OCI-LY1 (cell line): ENCODE measurements around the gene NR4A1.

Source experiments
- H2AFZ ChIP-seq: fragments of 200-600 bp; sonication (generic), shearing (Covaris generic); 2 replicates; pipeline ENCODE4 v1.6.0; 2014; ENCODE audit warnings: antibody characterized with exemption, mild to moderate bottlenecking, low read length
- H3F3A ChIP-seq: fragments of 200-600 bp; sonication (generic), shearing (Covaris generic); 2 replicates; pipeline ENCODE4 v1.6.0; 2014; ENCODE audit warnings: mild to moderate bottlenecking, antibody characterized with exemption, low read length, moderate library complexity; ENCODE audit not compliant: insufficient read depth
- H3K27ac ChIP-seq: fragments of 200-600 bp; sonication (generic); 2 replicates; pipeline ENCODE4 v1.5.1; 2014; ENCODE audit warnings: low read length, mixed run types, mild to moderate bottlenecking, low read depth; ENCODE audit not compliant: poor library complexity, severe bottlenecking
- H3K27me3 ChIP-seq: fragments of 200-600 bp; sonication (generic); 2 replicates; pipeline ENCODE4 v1.6.0; 2014; ENCODE audit warnings: antibody characterized with exemption, mild to moderate bottlenecking, low read length, moderate library complexity; ENCODE audit not compliant: insufficient read depth
- H3K36me3 ChIP-seq: fragments of 200-600 bp; sonication (generic); 2 replicates; pipeline ENCODE4 v1.6.1; 2014; ENCODE audit warnings: mild to moderate bottlenecking, antibody characterized with exemption, low read length, moderate library complexity, mixed read lengths; ENCODE audit not compliant: insufficient read depth
- H3K4me1 ChIP-seq: fragments of 200-600 bp; sonication (generic); 2 replicates; pipeline ENCODE4 v1.5.1; 2014; ENCODE audit warnings: mild to moderate bottlenecking, low read length, moderate library complexity; ENCODE audit not compliant: insufficient read depth, severe bottlenecking
- H3K4me2 ChIP-seq: fragments of 200-600 bp; sonication (generic), shearing (Covaris generic); 2 replicates; pipeline ENCODE4 v1.6.1; 2014; ENCODE audit warnings: low read length
- H3K4me3 ChIP-seq: fragments of 200-600 bp; sonication (generic); 2 replicates; pipeline ENCODE4 v1.5.1; 2014; ENCODE audit warnings: low read length, low read depth, mild to moderate bottlenecking, mixed read lengths; ENCODE audit not compliant: poor library complexity, severe bottlenecking
- H3K79me2 ChIP-seq: fragments of 200-600 bp; shearing (Covaris generic); 2 replicates; pipeline ENCODE4 v1.6.1; 2016; ENCODE audit warnings: mixed run types, low read length, mixed read lengths; ENCODE audit not compliant: insufficient read depth
- H3K9ac ChIP-seq: fragments of 200-600 bp; sonication (generic), shearing (Covaris generic); 2 replicates; pipeline ENCODE4 v1.6.1; 2014; ENCODE audit warnings: mild to moderate bottlenecking, low read length, mixed read lengths
- H3K9me2 ChIP-seq: fragments of 200-600 bp; sonication (generic), shearing (Covaris generic); 2 replicates; pipeline ENCODE4 v1.6.1; 2014; ENCODE audit warnings: low read depth, mild to moderate bottlenecking, low read length, mixed read lengths
- H3K9me3 ChIP-seq: fragments of 200-600 bp; shearing (Covaris generic); 2 replicates; pipeline ENCODE4 v1.6.1; 2014; ENCODE audit warnings: low read length, mixed read lengths
- H4K20me1 ChIP-seq: fragments of 200-600 bp; sonication (generic), shearing (Covaris generic); 2 replicates; pipeline ENCODE4 v1.6.0; 2016; ENCODE audit warnings: mild to moderate bottlenecking, low read length; ENCODE audit not compliant: insufficient read depth
- CTCF ChIP-seq: fragments of 200-600 bp; sonication (generic), shearing (Covaris generic); IDR thresholded peaks from 2 replicates; pipeline ENCODE4 v1.5.1; 2017; ENCODE audit warnings: mild to moderate bottlenecking, antibody characterized with exemption, low read length, moderate library complexity, mixed read lengths
- EZH2 ChIP-seq: fragments of 200-600 bp; sonication (generic), shearing (Covaris generic); IDR thresholded peaks from 2 replicates; pipeline ENCODE4 v1.8.0; 2017; ENCODE audit warnings: borderline replicate concordance, mixed run types, mild to moderate bottlenecking, antibody characterized with exemption, low read length, moderate library complexity, mixed read lengths

Gene NR4A1

GRCh38 chr12:52020539-52021336 lies 30.5 kb upstream of the NR4A1 start:
- H3K9me2 ChIP-seq, result no peaks in the 10 kb centered on the region
- H3K4me1 ChIP-seq, result peaks cover 25% of the 10 kb centered on the region
- no peaks in the 10 kb centered on the region; the same call in 1 of the 2 replicates for H3F3A ChIP-seq
- no peak overlapping the region for H3K27ac ChIP-seq
- no peak overlapping the region for H3K9ac ChIP-seq
- no peaks in the 10 kb centered on the region for H4K20me1 ChIP-seq
- peaks cover 3% of the 10 kb centered on the region; the same call in 1 of the 2 replicates for H3K27me3 ChIP-seq
- no peaks in the 10 kb centered on the region for H3K36me3 ChIP-seq
- no peak overlapping the region for H3K4me2 ChIP-seq
- no peaks in the 10 kb centered on the region for H3K9me3 ChIP-seq
- no peaks in the 10 kb centered on the region for H3K79me2 ChIP-seq
- H2AFZ ChIP-seq, result no peak overlapping the region
- TF ChIP-seq EZH2 (no peak), CTCF (peak; percentile 80)
- no peak overlapping the region for H3K4me3 ChIP-seq

GRCh38 chr12:52022841-52023181 lies 28.4 kb upstream of the NR4A1 start:
- Histone ChIP-seq H3K27ac (no peak overlapping the region), H3K36me3 (no peaks in the 10 kb centered on the region), H3K9me2 (no peaks in the 10 kb centered on the region), H4K20me1 (no peaks in the 10 kb centered on the region), H3K27me3 (no peaks in the 10 kb centered on the region), H3K4me2 (peak overlapping the region; percentile 75), H3K4me3 (peak overlapping the region; percentile 58), H3F3A (no peaks in the 10 kb centered on the region; the same call in 1 of the 2 replicates), H3K9ac (peak overlapping the region; percentile 59; the same call in 1 of the 2 replicates), H3K4me1 (peaks cover 31% of the 10 kb centered on the region), H2AFZ (no peak overlapping the region), H3K9me3 (no peaks in the 10 kb centered on the region), H3K79me2 (no peaks in the 10 kb centered on the region)
- TF ChIP-seq CTCF, result no peak
- TF ChIP-seq EZH2, result no peak

GRCh38 chr12:52023182-52023975 lies 27.9 kb upstream of the NR4A1 start:
- no peaks in the 10 kb centered on the region for H3K79me2 ChIP-seq
- no peaks in the 10 kb centered on the region for H3K9me2 ChIP-seq
- H2AFZ ChIP-seq, result no peak overlapping the region
- TF ChIP-seq EZH2 (no peak), CTCF (peak; percentile 99)
- peak overlapping the region; percentile 75 for H3K4me2 ChIP-seq
- H3K9ac ChIP-seq, result peak overlapping the region; percentile 59
- no peaks in the 10 kb centered on the region for H3K9me3 ChIP-seq
- no peaks in the 10 kb centered on the region for H3K36me3 ChIP-seq
- no peaks in the 10 kb centered on the region for H4K20me1 ChIP-seq
- peak overlapping the region; percentile 84 for H3K27ac ChIP-seq
- peak overlapping the region; percentile 58 for H3K4me3 ChIP-seq
- no peaks in the 10 kb centered on the region for H3K27me3 ChIP-seq
- no peaks in the 10 kb centered on the region; the same call in 1 of the 2 replicates for H3F3A ChIP-seq
- H3K4me1 ChIP-seq, result peaks cover 31% of the 10 kb centered on the region
